Measurements from ENCODE around the gene FAM174B.

FAM174B gene

GRCh38 chr15:92605225-92605944 lies 50.2 kb downstream of the FAM174B start:
- no peak for DNase-seq
- no peak overlapping the region for H3K4me3 ChIP-seq (ENCODE audit: low read depth, low read length)
- H3K36me3 ChIP-seq = no peaks in the 10 kb centered on the region
- no peaks in the 10 kb centered on the region for H3K27me3 ChIP-seq (ENCODE audit: insufficient read depth, low read depth, severe bottlenecking)
- H3K27ac ChIP-seq = no peak overlapping the region
- TF ChIP-seq CTCF (IDR thresholded peaks at IDR 0.05; ENCODE audit: low read depth, low read length) = no peak
- H3K9me3 ChIP-seq (ENCODE audit: severe bottlenecking) = no peaks in the 10 kb centered on the region

- Histone ChIP-seq H3K27me3 (ENCODE audit: insufficient read depth, low read depth, severe bottlenecking) (no peaks in the 10 kb centered on the region), H3K4me3 (ENCODE audit: low read depth, low read length) (no peak overlapping the region), H3K9me3 (ENCODE audit: severe bottlenecking) (no peaks in the 10 kb centered on the region), H3K27ac (no peak overlapping the region), H3K36me3 (no peaks in the 10 kb centered on the region)
- no peak for TF ChIP-seq CTCF (IDR thresholded peaks at IDR 0.05; ENCODE audit: low read depth, low read length)
- no peak for DNase-seq
These were observed 51.7 kb downstream of the FAM174B start for GRCh38 chr15:92603743-92604470.

- Histone ChIP-seq H3K4me3 (ENCODE audit: low read depth, low read length) (no peak overlapping the region), H3K36me3 (no peaks in the 10 kb centered on the region), H3K27ac (no peak overlapping the region), H3K9me3 (ENCODE audit: severe bottlenecking) (no peaks in the 10 kb centered on the region), H3K27me3 (ENCODE audit: insufficient read depth, low read depth, severe bottlenecking) (no peaks in the 10 kb centered on the region)
- TF ChIP-seq CTCF (IDR thresholded peaks at IDR 0.05; ENCODE audit: low read depth, low read length) = no peak
- no peak for DNase-seq
These were observed 52.3 kb downstream of the FAM174B start for GRCh38 chr15:92603278-92603677.

- TF ChIP-seq CTCF (IDR thresholded peaks at IDR 0.05; ENCODE audit: low read depth, low read length) = no peak
- Histone ChIP-seq H3K4me3 (ENCODE audit: low read depth, low read length) (no peak overlapping the region), H3K9me3 (ENCODE audit: severe bottlenecking) (no peaks in the 10 kb centered on the region), H3K27me3 (ENCODE audit: insufficient read depth, low read depth, severe bottlenecking) (no peaks in the 10 kb centered on the region), H3K36me3 (no peaks in the 10 kb centered on the region), H3K27ac (no peak overlapping the region)
- DNase-seq = no peak
These were observed 53.3 kb downstream of the FAM174B start for GRCh38 chr15:92602267-92602593.

GRCh38 chr15:92601592-92602266 lies 53.8 kb downstream of the FAM174B start:
- no peak for DNase-seq
- H3K9me3 ChIP-seq (ENCODE audit: severe bottlenecking) = no peaks in the 10 kb centered on the region
- no peaks in the 10 kb centered on the region for H3K27me3 ChIP-seq (ENCODE audit: insufficient read depth, low read depth, severe bottlenecking)
- no peak for TF ChIP-seq CTCF (IDR thresholded peaks at IDR 0.05; ENCODE audit: low read depth, low read length)
- no peak overlapping the region for H3K27ac ChIP-seq
- H3K4me3 ChIP-seq (ENCODE audit: low read depth, low read length) = no peak overlapping the region
- no peaks in the 10 kb centered on the region for H3K36me3 ChIP-seq

Measured in WERI-Rb-1 (cell line).